SK-N-SH (cell line): ENCODE data around the gene PRAMEF9.
"Not testable (repeated sequence)": the region's sequence is repeated elsewhere in the genome, so short reads cannot be mapped to it uniquely, and the experiment has no call there.

ENCODE experiments used
- CTCF ChIP-seq: fragments of 200-600 bp; sonication (generic); IDR thresholded peaks from 2 replicates; pipeline ENCODE4 v1.6.1; 2017; ENCODE audit warnings: antibody characterized with exemption, mild to moderate bottlenecking, moderate library complexity
- ELF1 ChIP-seq: IDR thresholded peaks from 2 replicates; pipeline ENCODE4 v1.4.0; 2012
- EP300 ChIP-seq, 2 experiments: IDR thresholded peaks; 2 replicates each; pipeline versions ENCODE4 v1.4.0 to v1.6.1; 2012; ENCODE audit warnings: borderline replicate concordance in 1 of 2, low read depth in 1 of 2, low read length in 1 of 2
- FOSL2 ChIP-seq: IDR thresholded peaks from 2 replicates; pipeline ENCODE4 v1.4.0; 2012; ENCODE audit warnings: low read depth, mild to moderate bottlenecking, moderate library complexity, borderline replicate concordance
- FOXM1 ChIP-seq: IDR thresholded peaks from 2 replicates; pipeline ENCODE4 v1.4.0; 2012; ENCODE audit warnings: low read depth, mild to moderate bottlenecking
- GABPA ChIP-seq: IDR thresholded peaks from 2 replicates; pipeline ENCODE4 v1.4.0; 2012; ENCODE audit warnings: low read depth, mild to moderate bottlenecking
- PBX3 ChIP-seq: IDR thresholded peaks from 2 replicates; pipeline ENCODE4; 2012
- POLR2AphosphoS5 ChIP-seq: IDR thresholded peaks from 2 replicates; pipeline ENCODE4 v1.6.1; 2012; ENCODE audit warnings: low read depth, low read length
- RAD21 ChIP-seq: IDR thresholded peaks from 2 replicates; pipeline ENCODE4 v1.6.1; 2012; ENCODE audit warnings: mild to moderate bottlenecking, low read length
- SIN3A ChIP-seq: IDR thresholded peaks from 2 replicates; pipeline ENCODE4 v1.6.1; 2012; ENCODE audit warnings: low read depth, mild to moderate bottlenecking, low read length, moderate library complexity, borderline replicate concordance
- SMC3 ChIP-seq: IDR thresholded peaks from 2 replicates; pipeline ENCODE4 v1.6.1; 2012; ENCODE audit warnings: low read depth, low read length, improper control_type of control experiment
- TEAD4 ChIP-seq: IDR thresholded peaks from 2 replicates; pipeline ENCODE4 v1.4.0; 2012; ENCODE audit warnings: mild to moderate bottlenecking, borderline replicate concordance; ENCODE audit not compliant: insufficient read depth
- USF1 ChIP-seq: IDR thresholded peaks from 2 replicates; pipeline ENCODE4 v1.4.0; 2012; ENCODE audit warnings: low read depth, borderline replicate concordance
- USF2 ChIP-seq: fragments of 150-350 bp; IDR thresholded peaks from 2 replicates; pipeline ENCODE4 v1.6.1; 2017; ENCODE audit warnings: antibody characterized with exemption, low read length, low read depth, borderline replicate concordance

GRCh38 chr1:13227271-13228055 is 55.8 kb downstream of the PRAMEF9 start:
- not testable (repeated sequence) for TF ChIP-seq CTCF; PBX3; SIN3A; FOXM1; TEAD4; FOSL2; GABPA; EP300 (IDR thresholded peaks at IDR 0.05; ENCODE audit: borderline replicate concordance in 1 of 2, low read depth in 1 of 2, low read length in 1 of 2); ELF1; USF2; RAD21; POLR2AphosphoS5; SMC3; USF1
